Measurements from ENCODE around the gene OTUB2.

GRCh38 chr14:93993382-93993781 lies 32.8 kb upstream of the OTUB2 start:
- no peak for TF ChIP-seq CTCF (IDR thresholded peaks at IDR 0.05; ENCODE audit: low read length)
- TF ChIP-seq EZH2 (optimal IDR thresholded peaks at IDR 0.05; ENCODE audit: low read depth, low read length), result no peak
- no peak for TF ChIP-seq EZH2phosphoT487 (IDR thresholded peaks at IDR 0.05; ENCODE audit: low read length)

Measured in MM.1S (cell line).